Activated B cell treated with CpG ODN at 0.5 μM for 24 hours (primary cell): Measurements from ENCODE around the gene CMTM4. TPM values are rescaled to one million over a fixed set of nuclear protein-coding genes. Genes with fewer than 3 reads are reported as not detected.
"Not testable (repeated sequence)": the region's sequence is repeated elsewhere in the genome, so short reads cannot be mapped to it uniquely, and the experiment has no call there.

ENCODE experiments used
- ATAC-seq: fragments of 200-7000 bp; cut with Tn5 transposase; one replicate; pipeline ENCODE4 v1.10.0; 2021; ENCODE audit warnings: low read depth, mild to moderate bottlenecking, moderate library complexity
- CTCF ChIA-PET: fragments of 350-600 bp; sonication (Branson Sonifier 250); formaldehyde crosslinking; loops from one replicate; lab custom pipeline; 2021; ENCODE audit warnings: antibody characterized with exemption; lab: Charles Lee
- POLR2A ChIA-PET: fragments of 350-600 bp; sonication (Branson Sonifier 250); formaldehyde crosslinking; loops from one replicate; lab custom pipeline; 2021; ENCODE audit warnings: antibody characterized with exemption; lab: Charles Lee
- DNase-seq: peaks from one replicate; pipeline ENCODE4 v3.0.0; 2022
- H3K27ac Mint-ChIP-seq: one replicate; pipeline ENCODE4 v1.8.0; 2020; ENCODE audit warnings: mixed read lengths
- H3K27me3 Mint-ChIP-seq: one replicate; pipeline ENCODE4 v1.8.0; 2021; ENCODE audit warnings: mixed read lengths
- H3K36me3 Mint-ChIP-seq: one replicate; pipeline ENCODE4 v1.8.0; 2021; ENCODE audit warnings: low read depth, mixed read lengths
- H3K4me1 Mint-ChIP-seq: one replicate; pipeline ENCODE4 v1.8.0; 2021; ENCODE audit warnings: mixed read lengths
- H3K4me3 Mint-ChIP-seq: one replicate; pipeline ENCODE4 v1.8.0; 2020; ENCODE audit warnings: mild to moderate bottlenecking, mixed read lengths
- H3K9me3 Mint-ChIP-seq: one replicate; pipeline ENCODE4 v1.8.0; 2020; ENCODE audit warnings: mixed read lengths
- intact Hi-C: fragments of 100-400 bp; cut with micrococcal nuclease; formaldehyde crosslinking; loops from one replicate; pipeline ENCODE4 v1.15.1; 2024
- total RNA-seq: library from RNA; stranded (reverse); gene quantifications from 2 replicates; pipeline ENCODE4 v1.2.3, GENCODE V29; 2022
- TF ChIP-seq, protein P1 (sequence below): fragments of 200-600 bp; IDR thresholded peaks from one replicate; pipeline ENCODE4 v1.8.0; 2022; ENCODE audit warnings: antibody characterized with exemption, mild to moderate bottlenecking

CMTM4 gene
- total RNA-seq, 1 donor from 2014 or later = 0.38 TPM

DNA sequence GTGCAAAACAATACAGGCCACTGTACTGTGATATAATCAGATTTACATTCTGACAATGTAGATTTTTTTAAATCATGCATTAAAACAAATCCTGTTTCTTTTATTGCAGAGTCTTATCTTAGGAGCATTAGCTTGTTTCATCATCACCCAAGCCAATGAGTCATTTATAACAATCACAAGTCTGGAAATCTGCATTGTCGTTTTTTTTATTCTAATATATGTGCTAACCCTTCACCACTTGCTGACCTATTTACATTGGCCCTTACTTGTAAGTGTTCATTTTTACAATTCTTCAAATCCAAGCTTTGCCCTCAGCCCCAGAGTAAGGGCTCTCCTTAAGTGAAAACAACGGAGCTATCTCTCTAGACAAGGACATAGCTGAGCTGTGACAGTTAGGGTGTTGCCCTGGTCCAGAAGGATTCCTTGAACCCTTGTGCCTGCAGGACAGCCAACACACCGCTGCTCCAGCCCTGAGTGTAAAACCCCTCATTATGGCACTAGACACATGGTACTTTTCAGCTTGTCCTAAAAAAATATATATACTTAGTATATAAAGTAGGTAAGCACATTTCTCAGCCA is 126.6 kb downstream of the CMTM4 start:
- H3K27me3 Mint-ChIP-seq = no peaks in the 10 kb centered on the region
- no peaks in the 10 kb centered on the region for H3K9me3 Mint-ChIP-seq
- TF ChIP-seq, protein P1, sequence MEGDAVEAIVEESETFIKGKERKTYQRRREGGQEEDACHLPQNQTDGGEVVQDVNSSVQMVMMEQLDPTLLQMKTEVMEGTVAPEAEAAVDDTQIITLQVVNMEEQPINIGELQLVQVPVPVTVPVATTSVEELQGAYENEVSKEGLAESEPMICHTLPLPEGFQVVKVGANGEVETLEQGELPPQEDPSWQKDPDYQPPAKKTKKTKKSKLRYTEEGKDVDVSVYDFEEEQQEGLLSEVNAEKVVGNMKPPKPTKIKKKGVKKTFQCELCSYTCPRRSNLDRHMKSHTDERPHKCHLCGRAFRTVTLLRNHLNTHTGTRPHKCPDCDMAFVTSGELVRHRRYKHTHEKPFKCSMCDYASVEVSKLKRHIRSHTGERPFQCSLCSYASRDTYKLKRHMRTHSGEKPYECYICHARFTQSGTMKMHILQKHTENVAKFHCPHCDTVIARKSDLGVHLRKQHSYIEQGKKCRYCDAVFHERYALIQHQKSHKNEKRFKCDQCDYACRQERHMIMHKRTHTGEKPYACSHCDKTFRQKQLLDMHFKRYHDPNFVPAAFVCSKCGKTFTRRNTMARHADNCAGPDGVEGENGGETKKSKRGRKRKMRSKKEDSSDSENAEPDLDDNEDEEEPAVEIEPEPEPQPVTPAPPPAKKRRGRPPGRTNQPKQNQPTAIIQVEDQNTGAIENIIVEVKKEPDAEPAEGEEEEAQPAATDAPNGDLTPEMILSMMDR = no peak
- H3K27ac Mint-ChIP-seq = no peak overlapping the region
- DNase-seq (no peak), ATAC-seq (no peak)
- ChIA-PET CTCF (no interaction called here), POLR2A (interaction anchor here (0.7 kb wide), 1 partner anchor 13 kb away, joined by 7 read pairs; no protein-coding TSS in a partner anchor)
- H3K4me1 Mint-ChIP-seq = no peaks in the 10 kb centered on the region
- H3K4me3 Mint-ChIP-seq = no peak overlapping the region
- intact Hi-C loops = no loop called here
- H3K36me3 Mint-ChIP-seq = peaks cover 26% of the 10 kb centered on the region

DNA sequence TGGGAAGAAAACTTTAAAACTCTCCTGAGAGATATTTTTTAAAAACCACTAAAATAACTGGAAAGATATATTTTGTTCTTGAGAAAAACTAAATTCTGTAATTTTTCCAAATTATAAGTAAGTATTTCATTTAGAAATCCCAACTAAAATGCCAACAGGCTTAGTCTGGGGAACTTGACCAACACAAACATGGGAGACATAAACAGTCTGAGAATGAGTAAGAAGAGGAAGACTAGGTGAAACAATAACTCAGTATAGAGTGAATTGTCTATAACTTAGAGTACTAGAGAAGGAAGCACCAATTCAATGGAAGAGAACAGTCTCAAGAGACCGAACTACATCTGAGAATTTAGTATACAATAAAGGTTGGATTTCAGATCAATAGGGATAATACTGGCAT is 127.4 kb downstream of the CMTM4 start:
- Mint-ChIP-seq H3K27ac (no peak overlapping the region), H3K4me3 (no peak overlapping the region), H3K4me1 (no peaks in the 10 kb centered on the region), H3K27me3 (no peaks in the 10 kb centered on the region), H3K36me3 (peaks cover 30% of the 10 kb centered on the region), H3K9me3 (no peaks in the 10 kb centered on the region)
- POLR2A ChIA-PET = no interaction called here
- no peak for DNase-seq
- intact Hi-C loops = no loop called here
- no peak for ATAC-seq
- TF ChIP-seq, protein P1 = no peak
- CTCF ChIA-PET = no interaction called here

DNA sequence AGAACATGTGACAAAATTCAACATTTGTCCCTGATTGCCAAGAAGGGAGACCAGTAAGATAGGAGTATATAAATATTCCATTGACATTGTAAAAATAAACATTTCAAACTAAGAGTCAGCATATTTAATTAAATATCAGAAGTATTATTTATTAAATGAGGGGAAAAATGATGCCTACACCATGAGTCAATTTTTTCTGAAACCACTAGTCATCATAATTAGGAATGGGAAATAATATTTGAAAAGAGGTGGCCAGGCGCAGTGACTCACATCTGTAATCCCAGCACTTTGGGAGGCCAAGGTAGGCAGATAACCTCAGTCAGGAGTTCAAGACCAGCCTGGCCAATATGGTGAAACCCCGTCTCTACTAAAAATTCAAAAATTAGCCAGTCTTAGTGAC is 128.2 kb downstream of the CMTM4 start:
- intact Hi-C loops = no loop called here
- DNase-seq = no peak
- ChIA-PET POLR2A (no interaction called here), CTCF (no interaction called here)
- no peak overlapping the region for H3K27ac Mint-ChIP-seq
- peaks cover 36% of the 10 kb centered on the region for H3K36me3 Mint-ChIP-seq
- no peaks in the 10 kb centered on the region for H3K27me3 Mint-ChIP-seq
- H3K9me3 Mint-ChIP-seq = no peaks in the 10 kb centered on the region
- TF ChIP-seq, protein P1 = no peak
- no peaks in the 10 kb centered on the region for H3K4me1 Mint-ChIP-seq
- H3K4me3 Mint-ChIP-seq = no peak overlapping the region
- ATAC-seq = no peak

DNA sequence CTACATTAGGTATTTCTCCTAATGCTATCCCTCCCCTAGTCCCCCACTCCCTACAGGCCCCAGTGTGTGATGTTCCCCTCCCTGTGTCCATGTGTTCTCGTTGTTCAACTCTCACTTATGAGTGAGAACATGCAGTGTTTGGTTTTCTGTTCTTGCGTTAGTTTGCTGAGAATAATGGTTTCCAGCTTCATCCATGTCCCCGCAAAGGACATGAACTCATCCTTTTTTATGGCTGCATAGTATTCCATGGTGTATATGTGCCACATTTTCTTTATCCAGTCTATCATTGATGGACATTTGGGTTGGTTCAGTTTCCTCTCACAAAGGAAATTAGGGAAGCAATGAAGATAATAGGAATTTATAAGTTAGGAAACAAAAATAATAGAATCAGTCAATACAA is 129.3 kb downstream of the CMTM4 start:
- H3K4me3 Mint-ChIP-seq, intact Hi-C loops, CTCF ChIA-PET, POLR2A ChIA-PET, H3K9me3 Mint-ChIP-seq, H3K4me1 Mint-ChIP-seq, ATAC-seq, H3K27ac Mint-ChIP-seq, DNase-seq, H3K27me3 Mint-ChIP-seq: not testable (repeated sequence)
- peaks cover 37% of the 10 kb centered on the region for H3K36me3 Mint-ChIP-seq

DNA sequence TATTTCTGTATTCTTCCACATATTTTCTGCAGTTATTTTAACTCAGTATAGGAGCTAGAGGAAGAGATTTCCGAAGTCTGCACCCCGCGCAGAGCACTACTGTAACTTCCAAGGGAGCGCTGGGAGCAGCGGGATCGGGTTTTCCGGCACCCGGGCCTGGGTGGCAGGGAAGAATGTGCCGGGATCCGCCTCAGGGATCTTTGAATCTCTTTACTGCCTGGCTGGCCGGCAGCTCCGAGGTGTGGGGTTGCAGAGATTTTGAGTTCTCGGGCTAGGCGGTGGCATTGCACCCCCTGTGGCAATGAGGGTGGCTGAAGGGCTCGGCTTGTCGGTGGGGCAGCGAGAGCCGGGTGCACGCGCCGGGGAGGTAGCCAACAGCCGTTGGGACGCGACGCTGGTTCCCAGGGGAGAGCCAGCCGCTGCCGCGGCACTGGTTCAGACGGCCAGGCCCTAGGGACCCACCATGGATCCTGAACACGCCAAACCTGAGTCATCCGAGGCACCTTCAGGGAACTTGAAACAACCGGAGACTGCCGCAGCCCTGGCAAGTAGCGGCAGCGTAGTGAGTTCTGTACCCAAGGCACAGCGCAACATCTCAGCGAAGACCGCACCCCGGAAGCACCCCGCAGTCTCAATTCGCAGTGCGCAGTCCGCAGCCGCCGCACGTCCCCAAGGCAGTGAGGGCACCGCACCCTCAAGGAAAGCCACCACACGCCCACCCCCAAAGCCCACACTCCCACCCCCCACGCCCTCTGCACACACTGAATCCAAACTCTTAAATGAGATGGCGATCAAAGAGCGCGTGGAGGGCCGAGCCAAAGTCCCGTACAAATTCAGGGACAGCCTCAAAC is 130.3 kb downstream of the CMTM4 start, which contains the start of gene CMTM1:
Gene CMTM1, plus strand, starts transcription at position 389 of the 851 bp plus-strand sequence. Its CDS starts 75 bp downstream, at position 464.
- TF ChIP-seq, protein P1 = no peak
- CTCF ChIA-PET = no interaction called here
- intact Hi-C loops = no loop called here
- H3K36me3 Mint-ChIP-seq = peaks cover 39% of the 10 kb centered on the region
- no peaks in the 10 kb centered on the region for H3K27me3 Mint-ChIP-seq
- no peaks in the 10 kb centered on the region for H3K9me3 Mint-ChIP-seq
- peaks cover 9% of the 10 kb centered on the region for H3K4me1 Mint-ChIP-seq
- DNase-seq (no peak), ATAC-seq (no peak)
- H3K27ac Mint-ChIP-seq = no peak within 1 kb of the TSS
- no peak within 1 kb of the TSS for H3K4me3 Mint-ChIP-seq
- POLR2A ChIA-PET = interaction anchor here (0.7 kb wide), 1 partner anchor 16 kb away, joined by 6 read pairs; the partner anchor contains the start of gene TK2

Other genes with a start within 250 kb of the CMTM4 start
- gene TK2, start 146.6 kb downstream of the CMTM4 start, total RNA-seq = 4.0 and 4.8 TPM in 2 replicates
- 12.1 and 20.0 TPM in 2 replicates for gene CKLF, start 144.2 kb downstream of the CMTM4 start, total RNA-seq
- gene CMTM1, start 130.3 kb downstream of the CMTM4 start, total RNA-seq = 0.95 and 1.9 TPM in 2 replicates
- not detected in 2 replicates for gene CMTM2, start 117.3 kb downstream of the CMTM4 start, total RNA-seq
- gene CMTM3, start 92.0 kb downstream of the CMTM4 start, total RNA-seq = 4.4 and 5.8 TPM in 2 replicates
- gene DYNC1LI2, start 54.9 kb upstream of the CMTM4 start, total RNA-seq = 64.3 and 84.4 TPM in 2 replicates
- 0.27 TPM in 1 of 2 replicates, not detected in the other for gene TERB1, start 104.8 kb upstream of the CMTM4 start, total RNA-seq
- 53.7 and 54.1 TPM in 2 replicates for gene NAE1, start 134.2 kb upstream of the CMTM4 start, total RNA-seq
- gene CA7, start 147.7 kb upstream of the CMTM4 start, total RNA-seq = not detected in 2 replicates
- 13.0 and 13.2 TPM in 2 replicates for gene PDP2, start 183.8 kb upstream of the CMTM4 start, total RNA-seq
- gene CDH16, start 222.1 kb upstream of the CMTM4 start, total RNA-seq = not detected in 2 replicates
- gene RRAD, start 228.8 kb upstream of the CMTM4 start, total RNA-seq = 0.15 TPM in 1 of 2 replicates, not detected in the other
- 65.8 and 66.2 TPM in 2 replicates for gene CIAO2B, start 237.7 kb upstream of the CMTM4 start, total RNA-seq
- 31.9 and 34.7 TPM in 2 replicates for gene CES2, start 238.8 kb upstream of the CMTM4 start, total RNA-seq